Inferior parietal cortex (tissue), 1 donor: ENCODE data around the gene NMU.
"Not testable (repeated sequence)": the region's sequence is repeated elsewhere in the genome, so short reads cannot be mapped to it uniquely, and the experiment has no call there.

Experiments used
- DNase-seq: peaks from one replicate; pipeline ENCODE4 v3.0.0-alpha.2; 2016; ENCODE audit errors: extremely low spot score

Gene NMU

GRCh38 chr4:55560096-55560495 lies 76.0 kb downstream of the NMU start:
- no peak for DNase-seq

- DNase-seq, result no peak
These were observed 81.6 kb downstream of the NMU start for GRCh38 chr4:55554453-55555030.

- no peak for DNase-seq
These were observed 82.5 kb downstream of the NMU start for GRCh38 chr4:55553441-55554201.

- not testable (repeated sequence) for DNase-seq
These were observed 84.1 kb downstream of the NMU start for GRCh38 chr4:55551964-55552363.

- DNase-seq, result no peak
These were observed 86.2 kb downstream of the NMU start for GRCh38 chr4:55549888-55550287.

GRCh38 chr4:55547918-55548317 lies 88.2 kb downstream of the NMU start:
- no peak for DNase-seq

GRCh38 chr4:55547466-55547770 lies 88.7 kb downstream of the NMU start:
- DNase-seq, result peak; percentile 64

- DNase-seq, result peak; percentile 87
These were observed 89.2 kb downstream of the NMU start, which contains the start of gene CLOCK for GRCh38 chr4:55546756-55547465. TSS of gene CLOCK (minus strand) at chr4:55546909. CDS start at chr4:55482785, 64,124 bp downstream.

GRCh38 chr4:55546506-55546755 lies 89.7 kb downstream of the NMU start:
- DNase-seq, result no peak

GRCh38 chr4:55545641-55546505 lies 90.2 kb downstream of the NMU start:
- peak; percentile 75 for DNase-seq
